Measurements from ENCODE around the gene MLXIP. TPM values are rescaled to one million over a fixed set of nuclear protein-coding genes. Genes with fewer than 3 reads are reported as not detected.

The MLXIP gene
- total RNA-seq, 1 experiment from 2014 or later = 32.4 TPM

- H3K4me3 Mint-ChIP-seq = no peak overlapping the region
- no peak overlapping the region for H3K27ac ChIP-seq (ENCODE audit: insufficient read length, low read depth, low read length)
These were observed 4.2 kb downstream of the MLXIP start for GRCh38 chr12:122082621-122083356.

More at GRCh38 chr12:122082621-122083356, 4.2 kb downstream of the MLXIP start:
- Histone ChIP-seq H2BK15ac (ENCODE audit: low read depth, low read length) (no peak overlapping the region), H3K9me3 (ENCODE audit: control insufficient read depth, low read depth, low read length) (no peaks in the 10 kb centered on the region), H3K14ac (ENCODE audit: insufficient read depth, low read length) (no peak overlapping the region), H4K8ac (replicated peaks; ENCODE audit: insufficient read length, low read depth, low read length) (no peak overlapping the region), H3K23ac (ENCODE audit: insufficient read length, low read depth, low read length) (no peak overlapping the region), H3K79me2 (ENCODE audit: insufficient read depth, low read length) (peaks cover 6% of the 10 kb centered on the region; the same call in 1 of the 2 replicates), H3K56ac (ENCODE audit: insufficient read length, low read depth, low read length) (no peak overlapping the region), H3K18ac (ENCODE audit: insufficient read length, low read depth, low read length) (no peak overlapping the region), H2AK5ac (ENCODE audit: insufficient read length, low read length) (no peak overlapping the region), H3K27me3 (ENCODE audit: insufficient read depth, low read length) (no peaks in the 10 kb centered on the region; the same call in 1 of the 2 replicates), H3K23me2 (ENCODE audit: insufficient read length, low read depth, low read length, poor library complexity, severe bottlenecking) (peaks cover 17% of the 10 kb centered on the region), H3K4ac (ENCODE audit: low read depth, low read length) (no peak overlapping the region), H2BK120ac (ENCODE audit: low read depth, low read length, poor library complexity, severe bottlenecking) (no peak overlapping the region), H4K20me1 (ENCODE audit: control insufficient read depth, insufficient read depth, insufficient read length) (no peaks in the 10 kb centered on the region), H2AFZ (ENCODE audit: low read length) (no peak overlapping the region), H3K9ac (ENCODE audit: extremely low read depth, insufficient read length, low read length) (no peak overlapping the region), H2BK12ac (ENCODE audit: insufficient read length, low read depth, low read length) (no peak overlapping the region), H3K4me1 (ENCODE audit: insufficient read depth, low read length) (no peaks in the 10 kb centered on the region), H2BK20ac (ENCODE audit: low read depth, low read length, poor library complexity, severe bottlenecking) (no peak overlapping the region), H3K79me1 (ENCODE audit: insufficient read depth, low read depth, low read length, poor library complexity, severe bottlenecking) (no peaks in the 10 kb centered on the region), H4K91ac (ENCODE audit: insufficient read length, low read depth, low read length) (no peak overlapping the region), H3T11ph (ENCODE audit: low read length) (no peak overlapping the region), H4K5ac (ENCODE audit: insufficient read length, low read depth, low read length) (no peak overlapping the region), H2BK5ac (ENCODE audit: insufficient read length, low read length) (no peak overlapping the region), H3K4me2 (ENCODE audit: insufficient read depth, insufficient read length, low read length) (no peak overlapping the region)
- no peaks in the 10 kb centered on the region for H3K9me3 Mint-ChIP-seq
- H3K27ac Mint-ChIP-seq = peak overlapping the region in 1 of 3 experiments; percentile 19; a peak in 1 of 7 replicates
- WGBS (ENCODE audit: extremely low coverage, insufficient read length, low lambda C conversion rate) = no CpG with 5 or more reads among the region's 6 CpGs
- H3K27me3 Mint-ChIP-seq (ENCODE audit: low read depth) = peaks cover 20% of the 10 kb centered on the region
- DNase-seq = no peak
- peaks cover 32 to 34% of the 10 kb centered on the region in 2 experiments for H3K4me1 Mint-ChIP-seq
- TF ChIP-seq CTCF (conservative IDR thresholded peaks at IDR 0.05) = no peak
- H3K36me3 Mint-ChIP-seq (ENCODE audit: insufficient read depth in 1 of 3, low read depth in 3 of 3) = peaks cover 6 to 16% (median 16%) of the 10 kb centered on the region in 3 experiments; a peak in 6 of 7 replicates

Data from H9 (cell line).